Adrenal gland (tissue), 5 donors: ENCODE data around the gene LARP4B.

Experiments used
- POLR2A ChIP-seq, 2 donors: fragments of 450-650 bp; IDR thresholded peaks; one replicate each; pipeline ENCODE4 v1.6.1; 2017; ENCODE audit warnings: antibody characterized with exemption in 2 of 2, mild to moderate bottlenecking in 2 of 2, moderate library complexity in 1 of 2
- TF ChIP-seq, protein P1 (sequence below), 6 experiments: fragments of 450-650 bp in 4 of 6; fragments of 200-600 bp in 2 of 6; sonication (generic) in 1 of 6; IDR thresholded peaks; 1 replicate in 5 of 6; 2 replicates in 1 of 6; pipeline versions ENCODE4 v1.5.1 to v1.8.0; 2016 to 2021; ENCODE audit warnings: antibody characterized with exemption in 6 of 6, mild to moderate bottlenecking in 2 of 6, moderate library complexity in 1 of 6
- donor health status: DM: no; HTN: no; CAD: no.

DNA sequence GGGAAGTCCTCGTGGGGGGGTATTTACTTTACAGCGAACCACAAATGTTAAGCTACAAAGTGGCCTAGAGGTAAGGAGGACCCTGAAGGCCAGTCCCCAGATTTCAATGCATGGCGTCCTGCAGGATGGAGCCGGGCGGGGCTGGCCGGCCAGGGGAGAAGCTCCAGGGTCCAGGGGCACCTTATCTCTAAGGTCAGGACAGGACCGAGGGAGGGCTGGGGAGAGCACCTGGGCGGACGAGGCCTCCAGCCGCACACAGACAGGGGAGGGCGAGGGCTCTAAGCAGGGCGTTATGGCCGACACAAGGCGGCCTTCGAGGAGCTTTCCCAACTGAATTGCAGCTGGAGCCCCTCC is 145.7 kb downstream of the LARP4B start:
- TF ChIP-seq POLR2A (IDR thresholded peaks at IDR 0.05), result no peak
- TF ChIP-seq, protein P1, sequence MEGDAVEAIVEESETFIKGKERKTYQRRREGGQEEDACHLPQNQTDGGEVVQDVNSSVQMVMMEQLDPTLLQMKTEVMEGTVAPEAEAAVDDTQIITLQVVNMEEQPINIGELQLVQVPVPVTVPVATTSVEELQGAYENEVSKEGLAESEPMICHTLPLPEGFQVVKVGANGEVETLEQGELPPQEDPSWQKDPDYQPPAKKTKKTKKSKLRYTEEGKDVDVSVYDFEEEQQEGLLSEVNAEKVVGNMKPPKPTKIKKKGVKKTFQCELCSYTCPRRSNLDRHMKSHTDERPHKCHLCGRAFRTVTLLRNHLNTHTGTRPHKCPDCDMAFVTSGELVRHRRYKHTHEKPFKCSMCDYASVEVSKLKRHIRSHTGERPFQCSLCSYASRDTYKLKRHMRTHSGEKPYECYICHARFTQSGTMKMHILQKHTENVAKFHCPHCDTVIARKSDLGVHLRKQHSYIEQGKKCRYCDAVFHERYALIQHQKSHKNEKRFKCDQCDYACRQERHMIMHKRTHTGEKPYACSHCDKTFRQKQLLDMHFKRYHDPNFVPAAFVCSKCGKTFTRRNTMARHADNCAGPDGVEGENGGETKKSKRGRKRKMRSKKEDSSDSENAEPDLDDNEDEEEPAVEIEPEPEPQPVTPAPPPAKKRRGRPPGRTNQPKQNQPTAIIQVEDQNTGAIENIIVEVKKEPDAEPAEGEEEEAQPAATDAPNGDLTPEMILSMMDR (IDR thresholded peaks at IDR 0.05), result no peak
